Activated naive CD8-positive, alpha-beta T cell treated with anti-CD3 and anti-CD28 coated beads, Interleukin-2, amount 10 ng/mL, durations not matched to agents 7 days and 5 days (primary cell): ENCODE measurements around the gene DENND4B. TPM values are rescaled to one million over a fixed set of nuclear protein-coding genes. Genes with fewer than 3 reads are reported as not detected.

Experiments used
- ATAC-seq: fragments of 150-1000 bp; cut with Tn5 transposase; one replicate; pipeline ENCODE4 v1.10.0; 2021; ENCODE audit warnings: low read depth, moderate library complexity
- POLR2A ChIA-PET: fragments of 350-600 bp; sonication (Branson Sonifier 250); formaldehyde crosslinking; loops from one replicate; lab custom pipeline; 2021; ENCODE audit warnings: antibody characterized with exemption; lab: Charles Lee
- DNase-seq: peaks from one replicate; pipeline ENCODE4 v3.0.0; 2021
- H3K27ac Mint-ChIP-seq: one replicate; pipeline ENCODE4 v1.8.0; 2022; ENCODE audit warnings: mild to moderate bottlenecking, mixed read lengths
- H3K27me3 Mint-ChIP-seq: one replicate; pipeline ENCODE4 v1.8.0; 2022; ENCODE audit warnings: mild to moderate bottlenecking, moderate library complexity, mixed read lengths
- H3K36me3 Mint-ChIP-seq: one replicate; pipeline ENCODE4 v1.8.0; 2021; ENCODE audit warnings: mild to moderate bottlenecking, mixed read lengths
- H3K4me1 Mint-ChIP-seq: one replicate; pipeline ENCODE4 v1.8.0; 2021; ENCODE audit warnings: mixed read lengths
- H3K4me3 Mint-ChIP-seq: one replicate; pipeline ENCODE4 v1.8.0; 2022; ENCODE audit warnings: mild to moderate bottlenecking, moderate library complexity, mixed read lengths
- H3K9me3 Mint-ChIP-seq: one replicate; pipeline ENCODE4 v1.8.0; 2021; ENCODE audit warnings: mixed read lengths
- total RNA-seq, 2 experiments: library from RNA; stranded (reverse); gene quantifications; one replicate each; pipeline ENCODE4 v1.2.3, GENCODE V29; 2021

Gene DENND4B, protein sequence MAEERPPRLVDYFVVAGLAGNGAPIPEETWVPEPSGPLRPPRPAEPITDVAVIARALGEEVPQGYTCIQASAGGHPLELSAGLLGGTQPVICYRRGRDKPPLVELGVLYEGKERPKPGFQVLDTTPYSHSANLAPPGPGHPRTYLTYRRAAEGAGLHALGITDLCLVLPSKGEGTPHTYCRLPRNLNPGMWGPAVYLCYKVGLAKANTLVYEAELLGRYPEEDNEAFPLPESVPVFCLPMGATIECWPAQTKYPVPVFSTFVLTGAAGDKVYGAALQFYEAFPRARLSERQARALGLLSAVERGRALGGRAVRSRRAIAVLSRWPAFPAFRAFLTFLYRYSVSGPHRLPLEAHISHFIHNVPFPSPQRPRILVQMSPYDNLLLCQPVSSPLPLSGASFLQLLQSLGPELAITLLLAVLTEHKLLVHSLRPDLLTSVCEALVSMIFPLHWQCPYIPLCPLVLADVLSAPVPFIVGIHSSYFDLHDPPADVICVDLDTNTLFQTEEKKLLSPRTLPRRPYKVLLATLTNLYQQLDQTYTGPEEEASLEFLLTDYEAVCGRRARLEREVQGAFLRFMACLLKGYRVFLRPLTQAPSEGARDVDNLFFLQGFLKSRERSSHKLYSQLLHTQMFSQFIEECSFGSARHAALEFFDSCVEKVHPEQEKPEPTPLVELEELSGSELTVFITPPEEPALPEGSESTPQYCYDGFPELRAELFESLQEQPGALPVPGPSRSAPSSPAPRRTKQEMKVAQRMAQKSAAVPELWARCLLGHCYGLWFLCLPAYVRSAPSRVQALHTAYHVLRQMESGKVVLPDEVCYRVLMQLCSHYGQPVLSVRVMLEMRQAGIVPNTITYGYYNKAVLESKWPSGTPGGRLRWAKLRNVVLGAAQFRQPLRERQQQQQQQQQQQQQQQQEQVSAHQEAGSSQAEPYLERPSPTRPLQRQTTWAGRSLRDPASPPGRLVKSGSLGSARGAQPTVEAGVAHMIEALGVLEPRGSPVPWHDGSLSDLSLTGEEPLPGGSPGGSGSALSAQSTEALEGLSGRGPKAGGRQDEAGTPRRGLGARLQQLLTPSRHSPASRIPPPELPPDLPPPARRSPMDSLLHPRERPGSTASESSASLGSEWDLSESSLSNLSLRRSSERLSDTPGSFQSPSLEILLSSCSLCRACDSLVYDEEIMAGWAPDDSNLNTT (N-terminal part only)
- total RNA-seq = 100 to 1,000 TPM; 173 to 183 TPM

DNA sequence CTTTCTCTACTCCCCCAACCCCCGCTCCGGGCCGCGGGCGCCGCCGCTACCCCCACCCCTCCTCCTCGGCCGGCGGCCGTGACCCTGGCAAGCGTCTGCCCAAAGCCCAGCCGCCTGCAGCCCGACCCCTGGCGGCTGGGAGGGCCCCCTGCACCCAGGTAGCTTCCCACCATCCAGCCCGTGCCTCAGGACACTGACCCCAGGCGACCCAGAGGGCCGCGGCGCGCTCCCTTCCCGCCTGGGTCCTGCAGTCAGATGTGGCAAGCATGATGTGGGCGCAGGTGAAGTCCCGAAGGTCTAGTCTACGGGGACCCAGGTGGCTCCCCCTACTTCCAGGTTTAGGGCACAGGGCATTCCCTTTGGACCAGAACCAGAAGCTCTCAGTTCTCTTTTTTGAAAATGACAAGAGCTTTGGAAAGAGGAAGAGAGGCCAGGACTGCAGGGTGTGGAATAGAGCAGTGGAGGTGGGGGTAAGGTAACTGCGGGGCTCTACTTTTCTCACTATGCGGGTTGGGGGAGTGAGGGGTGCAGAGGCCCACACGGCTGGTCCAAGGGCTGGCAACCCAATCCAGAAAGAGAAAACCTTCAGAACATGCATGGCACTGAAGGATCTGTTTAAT is at the start of gene DENND4B:
DENND4B (minus strand) TSS at position 97 of the 620 bp plus-strand sequence. CDS start 2,344 bp downstream, outside the sequence.
- Mint-ChIP-seq H3K27me3 (no peaks in the 10 kb centered on the region), H3K27ac (peak within 1 kb of the TSS; percentile 96), H3K36me3 (peaks cover 27% of the 10 kb centered on the region), H3K4me3 (peak within 1 kb of the TSS; percentile 95), H3K9me3 (no peaks in the 10 kb centered on the region), H3K4me1 (peaks cover 32% of the 10 kb centered on the region)
- POLR2A ChIA-PET = interaction anchor here (0.6 to 5.5 kb wide), 20 partner anchors 10 to 325 kb away, joined by 3 to 101 read pairs (median 6); partner anchors contain the start of genes CREB3L4, CRTC2, GATAD2B and HAX1
- DNase-seq (no peak), ATAC-seq (peak; percentile 58)

- Mint-ChIP-seq H3K36me3 (peaks cover 34% of the 10 kb centered on the region), H3K27ac (no peak overlapping the region), H3K27me3 (no peaks in the 10 kb centered on the region), H3K4me1 (peaks cover 18% of the 10 kb centered on the region), H3K4me3 (no peak overlapping the region), H3K9me3 (no peaks in the 10 kb centered on the region)
- POLR2A ChIA-PET = no interaction called here
- no peak for DNase-seq
- no peak for ATAC-seq
These were observed 49.1 kb upstream of the DENND4B start for GRCh38 chr1:153995640-153996039.

- peaks cover 20% of the 10 kb centered on the region for H3K4me1 Mint-ChIP-seq
- H3K36me3 Mint-ChIP-seq = peaks cover 34% of the 10 kb centered on the region
- H3K4me3 Mint-ChIP-seq = no peak overlapping the region
- POLR2A ChIA-PET = interaction anchor here (0.7 kb wide), 1 partner anchor 104 kb away, joined by 3 read pairs; no protein-coding TSS in a partner anchor
- no peak for ATAC-seq
- no peak for DNase-seq
- no peaks in the 10 kb centered on the region for H3K9me3 Mint-ChIP-seq
- H3K27ac Mint-ChIP-seq = no peak overlapping the region
- H3K27me3 Mint-ChIP-seq = no peaks in the 10 kb centered on the region
These were observed 48.7 kb upstream of the DENND4B start for GRCh38 chr1:153995202-153995601.

GRCh38 chr1:153991806-153992205 is 45.3 kb upstream of the DENND4B start:
- POLR2A ChIA-PET = interaction anchor here (0.8 to 3.5 kb wide), 13 partner anchors 15 to 358 kb away, joined by 3 to 29 read pairs (median 9); partner anchors contain the start of genes CHTOP, CREB3L4, DENND4B and INTS3
- Mint-ChIP-seq H3K27ac (peak overlapping the region; percentile 98), H3K27me3 (no peaks in the 10 kb centered on the region), H3K36me3 (peaks cover 34% of the 10 kb centered on the region), H3K4me3 (peak overlapping the region; percentile 93), H3K9me3 (no peaks in the 10 kb centered on the region), H3K4me1 (peaks cover 30% of the 10 kb centered on the region)
- ATAC-seq (no peak), DNase-seq (no peak)

GRCh38 chr1:153991151-153991630 is 44.7 kb upstream of the DENND4B start:
- H3K27ac Mint-ChIP-seq = peak overlapping the region; percentile 98
- H3K4me3 Mint-ChIP-seq = peak overlapping the region; percentile 93
- no peak for ATAC-seq
- no peak for DNase-seq
- peaks cover 35% of the 10 kb centered on the region for H3K4me1 Mint-ChIP-seq
- POLR2A ChIA-PET = interaction anchor here (0.7 to 3.5 kb wide), 26 partner anchors 9 to 447 kb away, joined by 3 to 29 read pairs (median 6); partner anchors contain the start of genes CHTOP, CREB3L4, DENND4B and HAX1
- H3K36me3 Mint-ChIP-seq = peaks cover 33% of the 10 kb centered on the region
- no peaks in the 10 kb centered on the region for H3K27me3 Mint-ChIP-seq
- H3K9me3 Mint-ChIP-seq = no peaks in the 10 kb centered on the region

DNA sequence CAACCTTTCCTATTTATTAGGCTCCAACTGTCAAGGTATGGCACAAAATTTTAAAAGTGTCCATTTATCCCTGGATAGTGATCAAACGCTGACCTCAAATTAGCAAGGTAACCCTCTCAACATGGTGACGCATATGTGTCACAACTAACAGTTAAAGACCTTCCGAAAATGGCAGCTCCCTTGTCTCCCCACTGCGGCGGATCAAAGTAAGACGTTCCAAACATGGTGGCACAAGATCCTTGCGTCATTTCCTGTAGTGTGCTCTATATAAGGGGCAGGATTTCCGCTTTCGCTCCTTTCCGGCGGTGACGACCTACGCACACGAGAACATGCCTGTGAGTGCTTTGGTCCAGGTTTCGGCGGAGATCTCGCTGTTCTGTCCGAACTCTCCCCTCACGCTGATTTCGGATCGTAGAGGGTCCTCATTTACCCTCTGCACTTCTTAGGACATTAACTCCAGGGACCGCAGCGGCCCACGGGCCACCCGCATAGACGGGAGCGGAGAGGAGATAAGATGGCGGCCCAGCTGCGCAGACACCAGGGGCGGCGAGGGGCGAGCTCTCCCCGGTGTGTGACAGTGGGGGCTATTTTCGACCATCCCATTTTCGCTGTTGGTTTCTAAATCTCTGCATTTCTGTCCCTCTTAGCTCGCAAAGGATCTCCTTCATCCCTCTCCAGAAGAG is 44.1 kb upstream of the DENND4B start, which contains the start of gene RPS27:
RPS27 (plus strand) TSS at position 295 of the 683 bp plus-strand sequence; CDS start at position 330, 35 bp downstream.
- H3K4me1 Mint-ChIP-seq = peaks cover 39% of the 10 kb centered on the region
- peak; percentile 83 for ATAC-seq
- POLR2A ChIA-PET = interaction anchor here (0.5 to 3.5 kb wide), 44 partner anchors 9 to 479 kb away, joined by 3 to 29 read pairs (median 5); partner anchors contain the start of genes CHTOP, CREB3L4, DENND4B and GATAD2B

GRCh38 chr1:153987621-153988020 is 41.1 kb upstream of the DENND4B start:
- H3K27ac Mint-ChIP-seq = peak overlapping the region; percentile 90
- peaks cover 14% of the 10 kb centered on the region for H3K36me3 Mint-ChIP-seq
- no peak for ATAC-seq
- peak overlapping the region; percentile 82 for H3K4me3 Mint-ChIP-seq
- POLR2A ChIA-PET = interaction anchor here (0.5 to 3.1 kb wide), 12 partner anchors 10 to 490 kb away, joined by 3 to 25 read pairs (median 7); partner anchors contain the start of genes CREB3L4, DENND4B, GATAD2B and ILF2
- no peaks in the 10 kb centered on the region for H3K27me3 Mint-ChIP-seq
- H3K9me3 Mint-ChIP-seq = no peaks in the 10 kb centered on the region
- no peak for DNase-seq
- peaks cover 46% of the 10 kb centered on the region for H3K4me1 Mint-ChIP-seq

More for the DNA sequence above, 44.1 kb upstream of the DENND4B start, which contains the start of gene RPS27:
- H3K27me3 Mint-ChIP-seq = no peaks in the 10 kb centered on the region
- DNase-seq = peak; percentile 84
- H3K4me3 Mint-ChIP-seq = peak within 1 kb of the TSS; percentile 93
- peaks cover 27% of the 10 kb centered on the region for H3K36me3 Mint-ChIP-seq
- peak within 1 kb of the TSS; percentile 98 for H3K27ac Mint-ChIP-seq
- no peaks in the 10 kb centered on the region for H3K9me3 Mint-ChIP-seq

GRCh38 chr1:153985941-153986761 is 39.6 kb upstream of the DENND4B start, which contains the start of gene RAB13:
Gene RAB13, minus strand, starts transcription at chr1:153986339. Its CDS starts 103 bp downstream, at chr1:153986236.
- H3K27me3 Mint-ChIP-seq = no peaks in the 10 kb centered on the region
- H3K36me3 Mint-ChIP-seq = peaks cover under 1% of the 10 kb centered on the region
- POLR2A ChIA-PET = interaction anchor here (0.6 to 3.1 kb wide), 17 partner anchors 9 to 441 kb away, joined by 3 to 25 read pairs (median 4); partner anchors contain the start of genes CHTOP, CREB3L4, DENND4B and GATAD2B
- peaks cover 37% of the 10 kb centered on the region for H3K4me1 Mint-ChIP-seq
- no peaks in the 10 kb centered on the region for H3K9me3 Mint-ChIP-seq
- ATAC-seq (no peak), DNase-seq (peak; percentile 47)
- H3K4me3 Mint-ChIP-seq = peak within 1 kb of the TSS; percentile 82
- H3K27ac Mint-ChIP-seq = peak within 1 kb of the TSS; percentile 90

DNA sequence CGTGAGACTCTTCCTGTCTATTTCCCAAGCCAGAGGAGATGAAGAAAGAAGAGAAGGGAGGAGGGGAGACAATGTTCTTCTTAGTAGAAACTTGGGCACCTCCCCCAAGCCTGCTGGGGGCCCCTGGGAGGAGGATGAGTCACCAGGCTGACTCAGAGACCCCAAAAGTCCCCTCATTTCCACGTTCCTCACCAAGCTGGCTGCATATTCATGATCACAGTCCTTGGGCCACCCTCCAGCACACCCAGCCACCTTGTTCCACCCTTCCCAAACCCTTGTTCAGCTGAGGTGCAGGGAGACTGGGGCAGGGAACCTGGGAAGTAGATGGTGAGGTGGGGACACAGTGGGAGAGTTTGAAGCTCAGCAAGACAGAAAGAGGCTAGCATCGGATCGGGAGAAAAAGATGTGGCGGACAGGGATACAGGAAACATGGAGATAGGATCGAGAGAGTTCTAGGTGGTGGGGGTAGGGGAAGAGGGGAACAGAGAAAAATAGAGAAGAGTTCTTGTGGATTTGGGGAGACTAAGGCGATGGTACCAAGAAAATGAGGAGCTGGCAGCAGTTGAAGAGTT is 38.9 kb upstream of the DENND4B start:
- ATAC-seq = no peak

More for the DNA sequence above, 38.9 kb upstream of the DENND4B start:
- Mint-ChIP-seq H3K27me3 (no peaks in the 10 kb centered on the region), H3K4me3 (peak overlapping the region; percentile 82), H3K27ac (peak overlapping the region; percentile 69), H3K9me3 (no peaks in the 10 kb centered on the region), H3K36me3 (no peaks in the 10 kb centered on the region), H3K4me1 (peaks cover 37% of the 10 kb centered on the region)
- POLR2A ChIA-PET = interaction anchor here (0.6 to 3.1 kb wide), 8 partner anchors 8 to 352 kb away, joined by 3 to 25 read pairs (median 4); partner anchors contain the start of genes CHTOP, CREB3L4, GATAD2B and JTB
- DNase-seq = no peak
